ENCODE measurements around the gene SNAP29.

- TF ChIP-seq FOXP2 (optimal IDR thresholded peaks at IDR 0.05; ENCODE audit: control extremely low read depth, extremely low read length, insufficient read depth) (no peak), POLR2AphosphoS5 (IDR thresholded peaks at IDR 0.05; ENCODE audit: borderline replicate concordance, low read depth, low read length) (no peak), EZH2 (IDR thresholded peaks at IDR 0.05) (no peak)
These were observed 75.1 kb downstream of the SNAP29 start for GRCh38 chr22:20933910-20934309.

Measured in SK-N-MC (cell line).